Fibroblast of mammary gland (primary cell): ENCODE data around the gene TMEM139.
A peak's percentile ranks its signal among the peaks of the same experiment; 100 is the strongest.

Experiments used
- DNase-seq: peaks from one replicate; pipeline ENCODE4 v3.0.0-alpha.2; 2010; ENCODE audit warnings: low read depth
- H3K4me3 ChIP-seq: 2 replicates; pipeline ENCODE4 v1.5.1; 2011; ENCODE audit warnings: low read depth, mild to moderate bottlenecking, low read length, moderate library complexity; ENCODE audit not compliant: control insufficient read depth
- CTCF ChIP-seq: conservative IDR thresholded peaks from 2 replicates; pipeline ENCODE4 v1.5.1; 2011; ENCODE audit warnings: low read depth, low read length, inconsistent platforms; ENCODE audit not compliant: control insufficient read depth, insufficient read depth

TMEM139 gene

GRCh38 chr7:143320620-143321019, 35.9 kb downstream of the TMEM139 start:
- H3K4me3 ChIP-seq: no peak overlapping the region
- DNase-seq: no peak
- no peak for TF ChIP-seq CTCF

- DNase-seq: no peak
- TF ChIP-seq CTCF: no peak
- no peak overlapping the region for H3K4me3 ChIP-seq
These were observed 36.5 kb downstream of the TMEM139 start for GRCh38 chr7:143321242-143321641.

- no peak for TF ChIP-seq CTCF
- H3K4me3 ChIP-seq: no peak overlapping the region
- no peak for DNase-seq
These were observed 37.0 kb downstream of the TMEM139 start for GRCh38 chr7:143321734-143322133.

- H3K4me3 ChIP-seq: no peak overlapping the region
- no peak for TF ChIP-seq CTCF
- peak; percentile 24 for DNase-seq
These were observed 38.2 kb downstream of the TMEM139 start for GRCh38 chr7:143322760-143323633.

- no peak for DNase-seq
- no peak for TF ChIP-seq CTCF
- H3K4me3 ChIP-seq: no peak overlapping the region
These were observed 38.9 kb downstream of the TMEM139 start for GRCh38 chr7:143323653-143324052.

- H3K4me3 ChIP-seq: no peak overlapping the region
- no peak for TF ChIP-seq CTCF
- DNase-seq: peak; percentile 22
These were observed 40.5 kb downstream of the TMEM139 start for GRCh38 chr7:143325240-143325639.
